Astrocyte of the spinal cord (primary cell): ENCODE results near the gene RILPL1.
"Not testable (repeated sequence)": the region's sequence is repeated elsewhere in the genome, so short reads cannot be mapped to it uniquely, and the experiment has no call there.

Source experiments
- DNase-seq: peaks from one replicate; pipeline ENCODE4 v3.0.0; 2011; ENCODE audit warnings: low read depth, low spot score
- H3K4me3 ChIP-seq: 2 replicates; pipeline ENCODE4 v1.5.1; 2011; ENCODE audit warnings: low read depth, mild to moderate bottlenecking, low read length, moderate library complexity
- in situ Hi-C: cut with HindIII; loops from 2 replicates; pipeline ENCODE4 v1.10.0; 2017; ENCODE audit warnings: low sequenced_read_pairs
- TF ChIP-seq, protein P1 (sequence below): IDR thresholded peaks from 2 replicates; pipeline ENCODE4 v1.5.1; 2012; ENCODE audit warnings: low read depth, mild to moderate bottlenecking, low read length, inconsistent platforms

Gene RILPL1

DNA sequence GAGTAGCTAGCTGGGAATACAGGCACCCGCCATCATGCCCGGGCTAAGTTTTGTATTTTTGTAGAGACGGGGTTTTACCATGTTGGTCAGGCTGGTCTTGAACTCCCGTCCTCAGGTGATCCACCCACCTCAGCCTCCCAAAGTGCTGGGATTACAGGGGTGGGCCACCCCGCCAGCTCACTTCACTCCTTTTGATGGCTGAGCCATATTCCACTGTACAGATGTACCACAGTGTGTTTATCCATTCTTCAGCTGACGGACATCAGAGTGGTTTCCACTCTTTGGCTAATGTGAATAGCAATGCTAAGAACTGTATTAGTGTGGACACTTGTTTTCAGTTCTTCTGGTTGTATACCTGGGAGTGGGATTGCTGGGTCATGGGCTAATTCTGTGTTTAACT, 46.1 kb downstream of the RILPL1 start:
- in situ Hi-C loops, result no loop called here
- TF ChIP-seq, protein P1, sequence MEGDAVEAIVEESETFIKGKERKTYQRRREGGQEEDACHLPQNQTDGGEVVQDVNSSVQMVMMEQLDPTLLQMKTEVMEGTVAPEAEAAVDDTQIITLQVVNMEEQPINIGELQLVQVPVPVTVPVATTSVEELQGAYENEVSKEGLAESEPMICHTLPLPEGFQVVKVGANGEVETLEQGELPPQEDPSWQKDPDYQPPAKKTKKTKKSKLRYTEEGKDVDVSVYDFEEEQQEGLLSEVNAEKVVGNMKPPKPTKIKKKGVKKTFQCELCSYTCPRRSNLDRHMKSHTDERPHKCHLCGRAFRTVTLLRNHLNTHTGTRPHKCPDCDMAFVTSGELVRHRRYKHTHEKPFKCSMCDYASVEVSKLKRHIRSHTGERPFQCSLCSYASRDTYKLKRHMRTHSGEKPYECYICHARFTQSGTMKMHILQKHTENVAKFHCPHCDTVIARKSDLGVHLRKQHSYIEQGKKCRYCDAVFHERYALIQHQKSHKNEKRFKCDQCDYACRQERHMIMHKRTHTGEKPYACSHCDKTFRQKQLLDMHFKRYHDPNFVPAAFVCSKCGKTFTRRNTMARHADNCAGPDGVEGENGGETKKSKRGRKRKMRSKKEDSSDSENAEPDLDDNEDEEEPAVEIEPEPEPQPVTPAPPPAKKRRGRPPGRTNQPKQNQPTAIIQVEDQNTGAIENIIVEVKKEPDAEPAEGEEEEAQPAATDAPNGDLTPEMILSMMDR, result no peak
- no peak overlapping the region for H3K4me3 ChIP-seq
- DNase-seq, result no peak

- no peak for DNase-seq
- no peak overlapping the region for H3K4me3 ChIP-seq
- TF ChIP-seq, protein P1, result no peak
- in situ Hi-C loops, result no loop called here
These were observed 47.8 kb downstream of the RILPL1 start for GRCh38 chr12:123485756-123486155.

GRCh38 chr12:123483602-123484248, 49.8 kb downstream of the RILPL1 start:
- no peak for DNase-seq
- in situ Hi-C loops, result no loop called here
- TF ChIP-seq, protein P1, result no peak
- H3K4me3 ChIP-seq, result no peak overlapping the region

GRCh38 chr12:123482876-123483275, 50.6 kb downstream of the RILPL1 start:
- DNase-seq, result no peak
- in situ Hi-C loops, result no loop called here

GRCh38 chr12:123481251-123481650, 52.3 kb downstream of the RILPL1 start:
- DNase-seq, H3K4me3 ChIP-seq, in situ Hi-C loops: not testable (repeated sequence)

More at GRCh38 chr12:123482876-123483275, 50.6 kb downstream of the RILPL1 start:
- TF ChIP-seq, protein P1, result no peak
- H3K4me3 ChIP-seq, result no peak overlapping the region

DNA sequence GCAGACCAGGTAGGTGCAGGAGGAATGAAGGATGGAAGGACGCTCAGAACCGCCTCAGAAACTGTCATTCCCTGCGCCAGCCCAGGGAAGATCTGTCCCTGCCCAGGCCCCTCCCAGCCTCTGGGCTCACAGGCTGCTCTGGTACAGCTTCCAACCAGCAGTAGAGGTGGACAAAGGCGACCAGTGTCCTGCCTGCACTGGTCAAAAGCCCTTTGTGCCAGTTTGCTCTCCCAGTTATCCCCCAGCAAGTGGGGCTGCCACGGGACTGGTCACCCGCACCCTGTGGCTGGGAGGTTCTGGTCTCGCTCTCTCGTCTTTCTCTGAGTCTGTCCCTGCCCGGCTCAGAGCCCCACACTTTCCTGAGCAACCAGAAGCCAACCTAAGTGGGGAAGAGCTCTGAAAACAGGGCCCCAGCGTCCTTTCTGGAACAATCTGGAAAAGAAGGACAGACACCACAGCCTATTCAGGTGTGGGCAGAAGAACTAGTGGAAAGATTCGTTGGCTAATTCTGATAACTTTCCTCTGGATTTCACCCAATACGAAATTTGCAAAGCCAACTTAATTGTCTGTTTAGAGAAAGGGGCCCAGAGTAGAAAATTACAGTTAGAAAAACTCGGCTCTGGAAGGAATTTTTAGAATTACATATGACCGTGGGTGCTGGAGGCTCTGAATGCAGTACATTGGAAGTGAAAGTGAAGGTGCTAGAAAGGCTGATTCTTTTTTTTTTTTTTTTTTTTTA, 53.9 kb downstream of the RILPL1 start:
- TF ChIP-seq, protein P1, result no peak
- H3K4me3 ChIP-seq, result no peak overlapping the region
- in situ Hi-C loops, result no loop called here
- no peak for DNase-seq

DNA sequence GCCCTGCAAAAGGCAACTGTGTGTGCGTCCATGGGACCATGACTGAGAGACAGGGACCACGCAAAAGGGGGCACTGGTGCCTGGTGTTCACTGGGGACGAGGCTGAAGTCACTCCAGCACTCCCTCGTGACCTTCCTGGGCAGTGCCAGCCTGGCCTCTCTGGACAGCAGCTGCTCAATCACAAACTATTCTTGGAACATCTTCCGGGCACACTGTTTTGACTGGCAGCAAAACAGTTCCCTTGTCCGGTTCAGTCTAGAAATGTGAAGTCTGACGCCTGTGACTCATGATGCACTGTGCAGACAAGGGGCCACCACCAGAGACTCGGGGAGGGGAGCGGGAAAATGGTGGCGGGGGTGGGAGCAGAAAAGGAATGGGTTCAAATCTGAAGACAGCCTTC, 54.8 kb downstream of the RILPL1 start:
- TF ChIP-seq, protein P1, result no peak
- in situ Hi-C loops, result no loop called here
- DNase-seq, result peak; percentile 41
- no peak overlapping the region for H3K4me3 ChIP-seq
